Activated CD4-positive, alpha-beta T cell treated with anti-CD3 and anti-CD28 coated beads for 1 hour (primary cell): Measurements from ENCODE around the gene ABI2.
"Not testable (repeated sequence)": the region's sequence is repeated elsewhere in the genome, so short reads cannot be mapped to it uniquely, and the experiment has no call there.

Source experiments
- DNase-seq: peaks from one replicate; pipeline ENCODE4 v3.0.0-alpha.2; 2020

ABI2 gene

DNA sequence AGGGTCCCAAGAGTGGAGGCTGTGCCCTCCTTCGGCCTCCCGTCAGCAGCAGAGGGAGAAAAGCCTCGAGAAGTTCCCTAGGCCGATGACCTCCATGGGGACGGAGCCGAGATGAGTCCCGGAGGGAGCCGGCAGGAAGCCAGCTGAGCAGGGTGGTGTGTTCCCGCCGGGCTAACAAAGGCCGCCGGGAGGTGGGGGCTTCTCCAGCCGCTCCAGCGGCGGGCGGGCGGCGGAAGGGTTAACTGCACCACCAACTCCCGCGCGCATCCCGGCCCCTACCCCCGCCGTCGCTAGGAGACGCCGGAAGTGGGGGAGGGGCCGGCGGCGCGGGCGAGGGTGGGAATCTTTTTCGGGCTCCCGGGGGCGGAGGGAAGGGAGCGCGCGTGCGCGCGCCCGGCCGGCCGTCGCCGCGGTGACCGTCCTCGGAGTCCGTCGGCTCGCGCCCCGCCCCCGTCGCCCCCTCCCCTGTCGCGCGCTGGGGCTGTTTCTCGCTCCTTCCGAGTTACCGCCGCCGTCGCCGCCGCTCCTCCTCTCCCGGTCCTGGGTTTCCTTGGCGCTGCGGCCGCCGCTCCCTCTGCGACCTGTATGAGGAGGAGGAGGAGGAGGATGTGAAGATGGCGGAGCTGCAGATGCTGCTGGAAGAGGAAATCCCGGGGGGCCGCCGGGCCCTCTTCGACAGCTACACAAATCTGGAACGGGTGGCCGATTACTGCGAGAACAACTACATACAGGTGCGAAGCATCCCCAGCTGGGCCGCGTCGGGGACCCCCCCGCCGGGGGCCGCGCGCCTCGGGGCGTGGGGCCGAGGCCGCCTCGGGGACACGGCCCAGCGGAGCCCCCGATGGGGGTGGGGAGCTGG is at the start of gene ABI2:
ABI2 (plus strand) TSS at position 494 of the 859 bp plus-strand sequence; CDS start at position 615, 121 bp downstream.
- peak; percentile 37 for DNase-seq

GRCh38 chr2:203279288-203279687 is 48.9 kb upstream of the ABI2 start:
- DNase-seq: no peak

GRCh38 chr2:203280428-203281064 is 47.6 kb upstream of the ABI2 start:
- no peak for DNase-seq

GRCh38 chr2:203282101-203282500 is 46.1 kb upstream of the ABI2 start:
- no peak for DNase-seq

GRCh38 chr2:203286532-203286931 is 41.7 kb upstream of the ABI2 start:
- DNase-seq: no peak

DNA sequence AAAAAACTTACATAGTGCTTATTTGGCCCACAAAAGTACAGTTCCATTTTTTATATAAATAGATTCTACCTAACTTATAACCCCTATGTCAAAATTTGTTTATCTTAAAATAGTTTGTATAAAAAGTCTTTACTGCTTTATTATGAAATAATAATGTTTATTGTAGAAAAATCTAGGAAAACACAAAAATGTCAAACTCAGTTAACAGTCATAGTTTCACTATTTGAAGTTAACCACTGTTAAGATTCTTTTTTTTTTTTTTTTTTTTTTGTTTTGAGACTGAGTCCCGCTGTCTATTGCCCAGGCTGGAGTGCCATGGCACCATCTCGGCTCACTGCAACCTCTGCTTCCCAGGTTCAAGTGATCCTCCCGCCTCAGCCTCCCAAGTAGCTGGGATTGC is 26.5 kb upstream of the ABI2 start:
- no peak for DNase-seq

DNA sequence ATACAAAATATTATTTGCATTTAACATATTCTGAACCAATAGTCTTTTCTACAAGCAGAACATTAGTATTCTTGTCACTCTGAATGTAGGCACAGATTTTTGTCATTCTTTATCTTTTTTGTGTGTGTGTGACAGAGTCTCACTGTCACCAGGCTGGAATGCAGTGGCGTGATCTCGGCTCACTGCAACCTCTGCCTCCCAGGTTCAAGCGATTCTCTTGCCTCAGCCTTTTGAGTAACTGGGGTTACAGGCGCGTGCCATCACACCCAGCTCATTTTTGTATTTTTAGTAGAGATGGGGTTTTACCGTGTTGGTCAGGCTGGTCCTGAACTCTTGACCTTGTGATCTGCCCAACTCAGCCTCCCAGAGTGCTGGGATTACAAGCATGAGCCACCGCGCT is 25.6 kb upstream of the ABI2 start:
- DNase-seq: not testable (repeated sequence)

DNA sequence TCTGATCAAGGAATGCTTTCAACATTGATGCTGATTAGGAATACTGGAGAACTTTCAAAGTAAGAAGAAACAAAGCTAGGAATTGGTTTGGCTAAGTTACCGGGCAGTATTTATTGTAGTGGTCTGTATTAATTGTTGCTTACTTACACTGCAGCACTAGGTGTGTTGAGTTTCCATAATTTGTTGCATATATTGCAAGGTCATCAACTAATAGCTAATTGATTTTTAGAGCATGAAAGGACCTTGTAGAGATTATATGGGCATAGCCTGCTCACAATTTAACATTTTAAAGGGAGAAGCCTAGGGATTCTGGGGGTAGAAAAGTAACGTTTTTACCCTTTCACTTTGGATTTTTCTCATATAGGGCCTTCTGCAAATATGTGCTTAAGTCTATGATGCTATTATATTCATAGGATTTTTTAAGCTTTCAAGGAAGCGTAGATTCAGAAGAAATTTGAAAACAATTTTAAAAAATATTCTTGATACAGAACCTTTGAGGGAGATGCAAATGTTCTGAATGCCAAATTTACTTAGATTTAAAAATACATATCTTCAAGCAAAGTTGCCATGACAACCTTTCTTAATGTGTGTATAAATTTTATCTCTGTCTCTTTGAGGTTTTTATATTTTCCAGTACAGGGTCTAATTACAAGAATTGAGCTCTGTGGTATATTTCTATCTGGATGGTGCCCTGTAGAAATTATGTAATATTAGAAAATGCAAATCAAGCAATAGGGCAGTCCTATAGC is 17.3 kb upstream of the ABI2 start:
- DNase-seq: no peak

DNA sequence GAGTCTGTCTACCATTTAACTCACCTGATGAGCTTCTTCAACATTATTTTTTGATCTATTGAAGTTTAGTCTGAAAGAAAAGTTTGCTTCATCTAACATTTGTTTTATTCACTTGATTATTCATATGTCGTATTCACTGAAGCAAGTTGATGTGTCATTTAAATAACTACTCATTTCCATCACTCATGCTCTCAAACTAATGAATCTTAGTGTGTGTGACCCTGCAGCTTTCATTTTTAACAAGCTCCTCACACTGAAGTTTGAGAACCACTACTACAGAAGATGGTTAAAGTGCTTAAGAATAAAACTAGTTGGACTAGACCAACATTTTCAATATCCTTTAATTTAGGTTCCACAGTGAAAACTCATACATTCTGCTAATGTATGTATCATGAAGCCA is 1.8 kb upstream of the ABI2 start:
- DNase-seq: no peak

DNA sequence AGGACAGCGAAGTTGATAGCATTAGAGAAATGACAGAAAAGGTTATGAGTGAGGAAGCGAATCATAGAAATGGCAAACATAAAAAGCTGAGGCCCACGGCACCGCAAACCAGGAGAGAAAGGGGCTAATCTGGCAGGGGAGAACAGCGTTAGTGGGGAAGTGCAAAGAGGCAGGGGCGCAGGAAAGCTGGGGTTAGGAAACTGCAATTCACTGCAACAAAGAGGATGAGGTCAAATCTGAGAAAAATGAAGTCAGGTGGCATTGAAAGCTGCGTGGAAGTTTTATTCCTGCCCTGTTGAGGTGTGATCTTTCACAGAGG is 653 bp upstream of the ABI2 start:
- no peak for DNase-seq

DNA sequence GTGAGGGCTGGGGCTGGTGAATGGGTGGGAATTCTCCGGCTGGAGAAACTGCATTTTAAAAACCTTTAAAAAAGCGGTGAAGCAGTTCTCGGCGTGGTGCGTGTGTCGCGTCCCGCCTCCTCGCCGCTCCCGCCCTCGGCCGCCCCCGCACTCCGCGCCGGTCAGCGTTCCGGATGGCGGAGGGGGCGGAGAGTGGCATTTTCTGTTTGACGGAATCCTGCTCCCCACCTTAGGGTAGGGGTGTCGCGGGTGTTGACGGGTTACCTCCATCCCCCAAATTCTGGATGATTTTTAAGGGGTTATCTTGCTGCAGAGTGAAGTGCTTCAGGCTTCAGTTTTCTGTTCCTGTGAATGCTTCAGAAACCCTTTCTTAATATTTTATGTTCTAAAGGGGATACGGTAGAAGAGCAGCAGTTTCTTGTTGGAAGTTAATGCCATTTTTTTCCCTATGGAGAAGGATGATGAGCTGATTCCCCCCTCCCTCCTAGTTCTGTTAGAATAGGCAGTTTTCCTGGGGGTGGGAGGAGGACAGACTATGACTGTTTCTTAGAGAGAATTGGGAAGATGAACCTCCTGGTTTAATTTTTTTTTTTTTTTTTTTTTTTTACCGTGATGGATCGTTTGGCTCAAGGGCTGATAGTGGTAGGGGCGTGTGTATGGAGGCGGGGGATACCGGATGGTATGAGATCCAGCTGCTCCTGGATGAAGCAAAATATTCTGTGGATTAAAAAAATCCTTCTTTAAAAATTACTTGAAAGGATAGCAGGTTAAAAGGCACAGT is 756 bp downstream of the ABI2 start:
- peak; percentile 13 for DNase-seq

GRCh38 chr2:203330434-203330833 is 2.2 kb downstream of the ABI2 start:
- DNase-seq: no peak

DNA sequence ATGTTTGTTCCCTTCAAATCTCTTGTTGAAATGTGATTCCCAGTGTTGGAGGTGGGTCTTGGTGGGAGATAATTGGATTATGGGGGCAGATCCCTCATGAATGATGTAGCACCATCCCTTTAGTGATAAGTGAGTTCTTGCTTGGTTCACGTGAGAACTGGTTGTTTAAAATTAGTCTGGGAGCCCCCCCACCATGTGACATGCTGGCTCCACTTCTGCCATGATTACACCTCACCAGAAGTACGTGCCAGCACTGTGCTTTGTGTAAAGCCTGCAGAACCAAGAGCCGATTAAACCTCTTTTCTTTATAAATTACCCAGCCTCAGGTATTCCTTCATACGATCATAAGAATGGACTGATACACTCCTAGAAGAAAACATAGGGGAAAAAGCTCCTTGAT is 10.1 kb downstream of the ABI2 start:
- DNase-seq: no peak

GRCh38 chr2:203340791-203341487 is 12.7 kb downstream of the ABI2 start:
- no peak for DNase-seq

- no peak for DNase-seq
These were observed 13.6 kb downstream of the ABI2 start for GRCh38 chr2:203341741-203342310.

- not testable (repeated sequence) for DNase-seq
These were observed 14.2 kb downstream of the ABI2 start for GRCh38 chr2:203342374-203342773.

DNA sequence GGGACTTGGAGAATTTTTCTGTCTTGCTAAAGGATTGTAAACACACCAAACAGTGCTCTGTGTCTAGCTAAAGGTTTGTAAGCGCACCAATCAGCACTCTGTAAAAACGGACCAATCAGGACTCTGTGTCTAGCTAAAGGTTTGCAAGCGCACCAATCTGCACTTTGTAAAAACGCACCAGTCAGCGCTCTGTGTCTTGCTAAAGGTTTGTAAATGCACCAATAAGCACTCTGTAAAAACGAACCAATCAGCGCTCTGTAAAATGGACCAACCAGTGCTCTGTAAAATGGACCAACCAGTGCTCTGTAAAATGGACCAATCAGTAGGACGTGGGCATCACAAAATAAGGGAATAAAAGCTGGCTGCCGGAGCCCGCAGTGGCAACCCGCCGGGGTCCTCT is 16.5 kb downstream of the ABI2 start:
- DNase-seq: no peak

GRCh38 chr2:203346612-203347011 is 18.4 kb downstream of the ABI2 start:
- no peak for DNase-seq

DNA sequence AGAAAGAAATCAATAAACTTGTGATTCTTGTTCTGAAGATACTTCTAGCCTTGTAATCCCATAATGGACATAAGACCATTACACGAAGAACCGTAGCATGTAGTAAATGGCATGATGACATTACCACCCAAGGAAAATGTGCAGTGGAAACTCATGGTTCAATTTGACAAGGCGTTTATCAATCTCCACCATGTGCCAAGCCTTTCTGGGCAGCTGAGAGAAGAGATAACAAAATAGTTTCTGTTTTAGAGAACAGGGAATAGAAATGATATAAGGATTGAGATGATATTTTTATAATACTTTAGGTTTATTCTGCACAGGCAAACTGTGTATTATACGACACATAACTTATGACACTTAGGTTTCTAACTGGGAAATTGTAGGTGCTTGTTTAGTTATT is 19.2 kb downstream of the ABI2 start:
- no peak for DNase-seq

- no peak for DNase-seq
These were observed 24.5 kb downstream of the ABI2 start for GRCh38 chr2:203352604-203353255.

DNA sequence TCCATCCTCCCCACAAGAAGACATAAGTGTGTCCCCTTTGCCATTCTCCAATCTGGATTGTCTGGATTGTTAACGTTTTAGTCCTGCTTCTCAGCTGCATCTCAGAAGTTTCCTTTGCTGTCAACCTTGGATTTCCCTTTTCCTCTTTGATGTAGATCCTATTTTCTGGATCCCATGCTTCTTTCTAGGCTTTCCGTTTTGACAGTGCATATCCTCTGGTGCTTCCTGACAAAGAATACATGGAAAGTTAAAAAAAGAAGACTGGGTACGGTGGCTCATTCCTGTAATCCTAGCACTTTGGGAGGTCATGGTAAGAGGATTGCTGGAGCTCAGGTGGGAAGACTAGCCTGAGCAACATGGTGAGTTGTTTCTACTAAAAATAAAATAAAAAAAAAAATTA is 26.8 kb downstream of the ABI2 start:
- no peak for DNase-seq

DNA sequence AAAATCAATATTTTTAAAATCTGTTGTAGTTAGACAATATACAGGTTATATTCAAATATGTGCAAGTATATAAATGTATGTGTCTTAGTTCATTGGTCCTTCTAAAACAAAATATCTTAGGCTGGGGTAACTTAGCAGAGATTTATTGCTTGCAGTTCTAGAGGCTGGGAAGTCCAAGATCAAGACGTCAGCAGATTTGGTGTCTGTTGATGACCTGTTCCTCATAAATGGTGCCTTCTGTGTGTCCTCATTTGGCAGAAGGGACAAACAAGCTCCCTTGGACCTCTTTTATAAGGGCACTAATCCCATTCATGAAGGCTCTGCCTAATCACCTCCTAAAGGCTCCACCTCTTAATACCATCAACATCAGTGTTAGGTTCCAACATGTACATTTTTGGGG is 31.3 kb downstream of the ABI2 start:
- no peak for DNase-seq
